ENCODE results near the gene AGFG1. TPM values are rescaled to one million over a fixed set of nuclear protein-coding genes. Genes with fewer than 3 reads are reported as not detected.

AGFG1 gene, protein sequence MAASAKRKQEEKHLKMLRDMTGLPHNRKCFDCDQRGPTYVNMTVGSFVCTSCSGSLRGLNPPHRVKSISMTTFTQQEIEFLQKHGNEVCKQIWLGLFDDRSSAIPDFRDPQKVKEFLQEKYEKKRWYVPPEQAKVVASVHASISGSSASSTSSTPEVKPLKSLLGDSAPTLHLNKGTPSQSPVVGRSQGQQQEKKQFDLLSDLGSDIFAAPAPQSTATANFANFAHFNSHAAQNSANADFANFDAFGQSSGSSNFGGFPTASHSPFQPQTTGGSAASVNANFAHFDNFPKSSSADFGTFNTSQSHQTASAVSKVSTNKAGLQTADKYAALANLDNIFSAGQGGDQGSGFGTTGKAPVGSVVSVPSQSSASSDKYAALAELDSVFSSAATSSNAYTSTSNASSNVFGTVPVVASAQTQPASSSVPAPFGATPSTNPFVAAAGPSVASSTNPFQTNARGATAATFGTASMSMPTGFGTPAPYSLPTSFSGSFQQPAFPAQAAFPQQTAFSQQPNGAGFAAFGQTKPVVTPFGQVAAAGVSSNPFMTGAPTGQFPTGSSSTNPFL
- 51.8 and 84.2 TPM in 2 replicates for total RNA-seq

DNA sequence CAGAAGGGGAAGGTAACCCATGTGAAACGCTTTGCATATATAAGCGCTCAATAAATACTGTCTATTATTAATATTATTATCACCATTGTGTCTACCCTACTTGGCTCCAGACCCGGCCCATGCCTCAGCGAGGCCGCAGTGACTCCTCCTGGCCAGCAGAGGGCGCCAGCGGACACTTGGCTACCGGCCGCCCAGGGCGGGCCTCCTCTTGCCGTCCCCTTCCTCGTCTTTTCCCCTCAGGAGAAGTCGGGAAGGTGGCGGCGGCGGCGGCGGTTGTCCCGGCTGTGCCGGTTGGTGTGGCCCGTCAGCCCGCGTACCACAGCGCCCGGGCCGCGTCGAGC, at the start of gene AGFG1:
TSS of gene AGFG1 (plus strand) at position 233 of the 341 bp plus-strand sequence. CDS start 266 bp downstream, outside the sequence.

DNA sequence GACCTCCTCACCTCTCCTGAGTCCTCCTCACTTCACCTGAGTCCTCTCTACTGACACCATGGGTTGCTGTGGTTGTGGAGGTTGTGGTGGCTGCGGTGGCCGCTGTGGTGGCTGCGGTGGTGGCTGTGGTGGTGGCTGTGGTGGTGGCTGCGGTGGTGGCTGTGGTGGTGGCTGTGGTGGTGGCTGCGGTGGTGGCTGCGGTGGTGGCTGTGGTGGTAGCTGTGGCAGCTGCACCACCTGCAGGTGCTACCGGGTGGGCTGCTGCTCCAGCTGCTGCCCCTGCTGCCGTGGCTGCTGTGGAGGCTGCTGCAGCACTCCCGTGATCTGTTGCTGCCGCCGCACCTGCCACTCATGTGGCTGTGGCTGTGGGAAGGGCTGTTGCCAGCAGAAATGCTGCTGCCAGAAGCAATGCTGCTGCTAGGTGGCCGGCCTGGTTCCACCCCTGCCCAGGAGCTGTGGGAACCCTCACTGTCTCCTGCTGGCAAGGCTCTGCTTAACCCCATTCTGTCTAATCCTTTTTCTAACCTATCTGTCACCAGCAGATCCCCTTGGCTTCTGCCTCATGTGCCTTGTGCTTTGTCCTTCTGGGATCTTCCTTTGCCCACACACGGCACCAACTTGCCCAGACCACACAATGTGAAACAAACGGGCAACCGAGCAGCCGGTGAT, 127.0 kb downstream of the AGFG1 start, which contains the start of gene SCYGR2:
TSS of gene SCYGR2 (plus strand) at position 59 of the 669 bp plus-strand sequence. CDS start at position 59, 0 bp downstream.

Other genes starting within 250 kb of the AGFG1 start
- 85.7 and 125 TPM in 2 replicates for gene MFF, start 146.9 kb upstream of the AGFG1 start, total RNA-seq
- gene TM4SF20, start 92.8 kb upstream of the AGFG1 start, total RNA-seq: not detected in 2 replicates
- gene SCYGR1, start 84.2 kb upstream of the AGFG1 start, total RNA-seq: not detected in 2 replicates
- not detected in 2 replicates for gene SCYGR2, start 126.7 kb downstream of the AGFG1 start, total RNA-seq
- not detected in 2 replicates for gene SCYGR3, start 142.7 kb downstream of the AGFG1 start, total RNA-seq
- not detected in 2 replicates for gene SCYGR4, start 145.3 kb downstream of the AGFG1 start, total RNA-seq
- not detected in 2 replicates for gene SCYGR5, start 194.6 kb downstream of the AGFG1 start, total RNA-seq
- 0.16 and 0.51 TPM in 2 replicates for gene SLC19A3, start 245.9 kb downstream of the AGFG1 start, total RNA-seq